Measurements from ENCODE around the gene CAPG.

CAPG gene

GRCh38 chr2:85446296-85447221, 36.4 kb upstream of the CAPG start:
- TF ChIP-seq CTCF (IDR thresholded peaks at IDR 0.05; ENCODE audit: low read depth, low read length), result no peak
- Histone ChIP-seq H3K4me3 (ENCODE audit: low read depth, low read length) (no peak overlapping the region), H3K9me3 (no peaks in the 10 kb centered on the region), H3K4me1 (peaks cover 24% of the 10 kb centered on the region), H3K36me3 (no peaks in the 10 kb centered on the region), H3K27me3 (no peaks in the 10 kb centered on the region)
- no peak for DNase-seq

- no peak overlapping the region for H3K4me3 ChIP-seq (ENCODE audit: low read depth, low read length)
- no peaks in the 10 kb centered on the region for H3K9me3 ChIP-seq
- H3K27me3 ChIP-seq, result no peaks in the 10 kb centered on the region
- DNase-seq, result peak; percentile 83
- no peak for TF ChIP-seq CTCF (IDR thresholded peaks at IDR 0.05; ENCODE audit: low read depth, low read length)
- peaks cover 24% of the 10 kb centered on the region for H3K4me1 ChIP-seq
- no peaks in the 10 kb centered on the region for H3K36me3 ChIP-seq
Observed at GRCh38 chr2:85445316-85446295, 35.4 kb upstream of the CAPG start.

GRCh38 chr2:85444629-85445172, 34.5 kb upstream of the CAPG start:
- Histone ChIP-seq H3K9me3 (no peaks in the 10 kb centered on the region), H3K36me3 (no peaks in the 10 kb centered on the region), H3K4me1 (peaks cover 24% of the 10 kb centered on the region), H3K27me3 (no peaks in the 10 kb centered on the region), H3K4me3 (ENCODE audit: low read depth, low read length) (no peak overlapping the region)
- TF ChIP-seq CTCF (IDR thresholded peaks at IDR 0.05; ENCODE audit: low read depth, low read length), result no peak
- no peak for DNase-seq

GRCh38 chr2:85441864-85442263, 31.7 kb upstream of the CAPG start:
- Histone ChIP-seq H3K27me3 (no peaks in the 10 kb centered on the region), H3K4me1 (peaks cover 36% of the 10 kb centered on the region), H3K9me3 (no peaks in the 10 kb centered on the region), H3K36me3 (no peaks in the 10 kb centered on the region), H3K4me3 (ENCODE audit: low read depth, low read length) (no peak overlapping the region)
- no peak for TF ChIP-seq CTCF (IDR thresholded peaks at IDR 0.05; ENCODE audit: low read depth, low read length)
- DNase-seq, result no peak

GRCh38 chr2:85440729-85441128, 30.6 kb upstream of the CAPG start:
- no peak for TF ChIP-seq CTCF (IDR thresholded peaks at IDR 0.05; ENCODE audit: low read depth, low read length)
- Histone ChIP-seq H3K36me3 (no peaks in the 10 kb centered on the region), H3K27me3 (no peaks in the 10 kb centered on the region), H3K4me1 (peaks cover 37% of the 10 kb centered on the region), H3K9me3 (no peaks in the 10 kb centered on the region), H3K4me3 (ENCODE audit: low read depth, low read length) (no peak overlapping the region)
- no peak for DNase-seq

All from BE2C (cell line).